ENCODE measurements around the gene TAB2.
"Not testable (repeated sequence)": the region's sequence is repeated elsewhere in the genome, so short reads cannot be mapped to it uniquely, and the experiment has no call there.

The TAB2 gene

DNA sequence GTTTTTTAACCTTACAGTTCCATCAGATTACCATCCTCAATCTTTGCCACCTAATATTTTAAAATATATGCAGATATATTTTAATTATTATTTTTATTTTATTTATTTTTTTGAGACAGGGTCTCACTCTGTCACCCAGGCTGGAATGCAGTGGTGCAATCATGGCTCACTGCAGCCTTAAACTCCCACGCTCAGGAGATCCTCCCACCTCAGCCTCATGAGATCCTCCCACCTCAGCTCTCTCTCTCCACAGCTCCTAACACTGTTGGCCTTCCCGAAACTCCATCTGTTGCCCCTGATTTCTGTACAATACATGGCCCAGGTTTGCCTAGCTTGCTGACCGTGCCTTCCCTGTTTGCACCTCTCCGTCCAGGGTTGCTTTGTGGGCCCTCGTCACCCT, 4.4 kb upstream of the TAB2 start:
- no peak for DNase-seq

DNA sequence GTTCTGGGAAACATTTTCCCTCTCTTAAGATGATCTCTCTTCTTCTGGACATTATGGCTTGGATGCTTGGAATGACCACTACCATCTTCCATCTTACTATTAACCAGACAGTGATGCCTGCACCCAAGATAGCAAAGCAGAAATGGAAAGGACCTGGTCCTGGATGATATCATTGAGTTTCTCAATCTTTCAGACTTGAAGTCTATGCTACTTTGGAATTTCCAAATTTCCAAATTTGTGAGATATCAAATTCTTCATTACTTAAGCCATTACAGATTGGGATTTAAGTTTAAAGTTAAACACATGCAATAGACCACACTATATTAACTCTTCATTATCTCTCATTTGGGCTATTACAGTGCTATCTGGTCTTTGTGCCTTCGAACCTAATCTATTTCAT, 3.7 kb upstream of the TAB2 start:
- DNase-seq: no peak

DNA sequence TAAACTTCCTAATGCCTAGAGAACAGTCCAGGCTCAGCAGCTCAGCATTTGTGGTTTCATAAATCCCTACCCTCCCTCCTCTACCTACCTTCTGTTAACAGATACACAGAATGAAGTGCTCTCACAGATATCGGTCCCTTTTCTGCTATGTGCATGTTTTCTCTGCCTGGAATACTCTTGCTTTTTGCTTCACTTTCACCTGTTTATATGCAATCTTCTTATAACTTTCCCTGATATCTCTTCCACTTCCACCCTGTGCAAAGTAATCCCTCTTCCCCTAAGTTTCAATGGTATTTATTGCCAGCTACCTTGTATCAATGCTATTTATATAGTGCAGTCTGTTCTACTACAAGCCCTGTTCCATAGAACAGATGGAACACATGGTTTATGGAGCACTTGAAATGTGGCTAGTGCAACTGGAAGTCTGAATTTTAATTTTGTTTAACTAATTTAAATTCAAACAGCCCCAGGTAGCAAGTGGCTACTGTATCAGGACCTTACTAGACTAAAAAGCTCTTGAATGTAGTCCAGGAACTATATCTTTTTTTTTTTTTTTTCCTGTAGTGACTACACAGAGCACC, 3.1 kb upstream of the TAB2 start:
- DNase-seq: no peak

DNA sequence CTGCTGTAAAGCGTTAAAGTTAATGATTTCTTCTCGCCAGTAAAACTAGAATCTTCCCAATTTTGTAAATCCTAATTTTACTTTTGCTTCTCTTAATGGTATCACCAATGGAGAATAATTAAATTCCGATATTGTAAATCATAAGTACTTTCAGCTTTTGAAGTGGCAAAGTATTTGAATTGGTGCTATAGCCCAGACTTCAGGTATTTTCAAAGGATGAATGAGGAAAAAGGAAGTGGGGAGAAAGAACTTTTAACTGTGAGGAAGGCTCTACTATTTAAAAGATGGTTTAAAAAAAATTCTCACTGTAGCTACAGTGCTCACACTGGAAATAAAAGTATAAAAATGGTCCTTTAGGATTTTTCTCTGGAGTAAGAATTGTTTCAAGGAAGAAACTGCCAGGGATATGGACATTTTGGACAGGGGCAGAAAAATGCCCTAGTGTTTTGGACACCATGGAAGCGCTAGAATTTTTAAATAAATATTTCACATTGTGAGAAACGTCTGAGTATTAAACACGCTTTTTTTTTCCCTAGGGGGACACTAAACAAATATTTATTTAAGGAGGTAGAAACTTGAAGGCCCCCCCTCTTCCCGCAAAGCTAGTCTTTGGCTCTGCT, 1.3 kb upstream of the TAB2 start:
- DNase-seq: no peak

DNA sequence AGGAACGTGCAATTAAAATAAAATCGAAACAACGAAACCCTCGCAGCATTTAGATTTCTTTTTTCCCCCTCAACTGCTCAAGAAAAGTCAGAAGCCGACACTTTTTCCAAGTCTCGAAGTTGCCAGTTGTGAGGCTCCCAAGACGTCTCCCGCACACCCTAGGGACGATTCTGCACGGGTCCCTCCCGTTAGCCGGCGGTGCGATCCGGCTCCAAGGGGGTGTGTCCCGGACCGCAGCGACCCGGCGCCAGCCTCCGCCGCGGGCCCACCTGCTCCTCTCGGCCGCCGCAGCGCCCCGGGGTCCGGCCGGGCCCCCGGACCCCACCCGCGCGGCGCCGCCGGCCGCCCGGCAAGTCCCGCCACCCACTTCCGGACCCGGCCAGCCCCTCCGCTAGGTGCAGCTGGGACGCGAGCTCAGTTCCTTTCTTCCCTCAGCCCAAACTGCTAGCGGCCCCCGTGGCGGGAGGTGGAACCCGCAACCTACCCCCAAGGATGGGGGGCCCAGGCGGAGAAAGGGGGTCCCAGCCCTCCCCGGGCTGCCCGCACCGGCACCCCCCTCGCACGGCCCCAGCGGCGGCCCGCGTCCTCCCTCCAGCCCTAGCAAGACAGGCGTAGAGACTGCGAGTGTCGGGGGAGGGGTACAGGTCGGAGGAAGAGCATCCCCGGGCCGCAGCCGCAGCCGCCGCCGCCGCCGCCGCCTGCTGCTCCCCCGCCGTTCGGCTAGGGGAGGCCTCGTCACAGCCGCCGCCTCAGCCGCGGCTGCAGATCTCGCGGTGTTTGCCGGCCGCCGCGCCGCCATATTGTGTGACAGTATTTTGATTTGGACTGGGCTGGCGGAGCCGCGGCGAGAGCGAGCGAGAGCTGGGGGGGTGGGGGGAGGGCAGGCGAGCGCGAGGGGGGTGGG, 520 bp upstream of the TAB2 start:
- peak; percentile 91 for DNase-seq

DNA sequence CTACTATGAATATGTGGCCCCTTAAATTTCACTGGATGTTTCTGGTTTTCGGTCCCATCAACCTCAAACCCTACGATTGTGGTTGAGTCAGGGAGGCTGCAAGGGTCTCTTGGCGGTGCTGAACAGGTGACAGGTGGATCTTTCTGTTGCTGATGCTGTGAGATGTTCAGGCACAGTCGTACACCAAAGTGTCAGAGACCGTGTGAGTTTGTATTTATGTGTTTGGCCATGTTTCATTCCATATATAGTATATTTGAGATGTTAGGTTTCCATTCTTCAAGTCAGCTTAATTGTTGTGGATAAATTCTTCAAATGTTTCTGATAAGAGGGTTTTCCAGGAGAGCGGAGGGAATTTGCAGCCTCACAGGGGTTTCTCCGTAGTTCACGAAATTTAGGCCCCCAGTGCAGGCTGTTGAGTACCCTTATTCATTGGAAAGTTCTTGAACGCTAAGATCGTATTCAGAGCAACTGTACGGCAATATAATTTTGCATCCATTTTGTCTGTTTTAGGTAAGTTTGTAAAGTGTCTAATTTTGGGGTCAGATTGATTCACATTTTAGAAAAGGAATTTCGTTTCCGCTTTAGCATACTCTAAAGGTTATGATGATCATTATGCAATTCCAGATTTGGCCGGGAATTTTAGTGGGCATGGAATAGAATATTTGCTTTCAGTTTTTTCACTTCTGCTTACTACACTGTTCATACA, 1.2 kb downstream of the TAB2 start:
- no peak for DNase-seq

DNA sequence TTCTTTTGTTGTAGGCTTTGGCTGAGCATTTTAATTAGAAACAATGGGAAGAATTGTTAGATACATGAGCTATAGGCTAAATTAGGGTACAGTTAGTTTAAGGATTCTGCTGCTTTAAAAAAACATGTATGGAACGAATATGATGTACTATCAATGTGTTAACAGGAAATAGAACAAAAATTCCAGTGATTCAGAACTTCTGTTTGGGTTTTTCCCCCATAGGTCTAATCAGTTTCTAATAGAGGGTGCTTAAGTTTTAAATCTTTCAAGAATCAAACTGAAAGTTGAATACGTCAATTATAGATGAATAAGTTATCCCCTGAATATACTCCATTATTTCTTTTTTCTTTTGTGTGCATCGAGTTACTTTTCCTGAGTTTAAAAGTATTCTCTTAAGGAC, 1.9 kb downstream of the TAB2 start:
- no peak for DNase-seq

DNA sequence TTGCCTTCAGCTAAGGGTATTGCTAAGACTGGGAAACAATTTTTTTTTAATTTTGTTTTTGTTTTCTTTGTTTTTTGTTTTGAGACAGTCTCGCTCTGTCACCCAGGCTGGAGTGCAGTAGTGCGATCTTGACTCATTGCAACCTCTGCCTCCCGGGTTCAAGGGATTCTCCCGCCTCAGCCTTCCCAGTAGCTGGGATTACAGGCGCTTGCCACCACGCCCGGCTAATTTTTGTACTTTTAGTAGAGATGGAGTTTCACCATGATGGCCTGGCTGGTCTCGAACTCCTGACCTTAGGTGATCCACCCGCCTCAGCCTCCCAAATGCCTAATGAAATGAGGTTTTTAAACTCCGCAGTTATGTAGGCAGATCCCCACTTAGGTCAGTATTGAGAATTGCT, 2.5 kb downstream of the TAB2 start:
- DNase-seq: not testable (repeated sequence)

DNA sequence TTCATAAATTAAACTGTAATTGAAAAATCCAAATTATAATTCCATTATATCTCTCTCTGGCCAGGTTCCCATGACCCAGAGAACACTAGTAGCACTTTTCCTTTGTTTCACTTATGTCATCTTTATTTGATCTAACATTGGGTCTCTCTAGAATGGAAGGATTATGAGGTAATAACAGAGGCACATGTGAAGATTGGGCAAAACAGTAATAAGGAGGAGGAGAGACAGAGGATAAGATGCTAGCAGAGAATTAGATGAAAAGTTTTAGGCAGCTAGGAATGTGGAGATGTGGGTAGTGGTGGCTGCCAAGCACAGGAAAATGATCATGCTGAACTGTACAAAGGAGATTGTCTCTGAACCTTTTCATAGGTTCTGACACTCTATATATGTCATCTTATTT, 3.3 kb downstream of the TAB2 start:
- DNase-seq: no peak

DNA sequence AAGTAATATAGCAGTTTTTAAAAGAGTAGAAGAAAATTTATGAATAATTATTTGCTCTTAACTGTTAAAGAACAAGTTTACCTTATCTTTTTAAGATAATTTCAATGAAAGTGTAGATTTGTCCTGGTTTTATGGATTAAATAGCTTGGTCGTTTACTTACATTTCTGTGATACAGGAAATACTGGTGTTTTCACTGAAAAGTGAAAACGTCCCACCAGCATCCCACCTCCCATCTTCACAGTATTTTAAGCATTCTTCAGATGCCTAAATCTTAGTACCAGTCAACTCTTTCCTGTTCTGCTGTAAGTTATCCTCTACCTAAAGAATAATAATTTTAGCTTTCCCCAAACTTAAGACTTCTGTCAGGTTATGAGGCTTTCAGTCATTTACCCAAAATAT, 5.8 kb downstream of the TAB2 start:
- DNase-seq: no peak

DNA sequence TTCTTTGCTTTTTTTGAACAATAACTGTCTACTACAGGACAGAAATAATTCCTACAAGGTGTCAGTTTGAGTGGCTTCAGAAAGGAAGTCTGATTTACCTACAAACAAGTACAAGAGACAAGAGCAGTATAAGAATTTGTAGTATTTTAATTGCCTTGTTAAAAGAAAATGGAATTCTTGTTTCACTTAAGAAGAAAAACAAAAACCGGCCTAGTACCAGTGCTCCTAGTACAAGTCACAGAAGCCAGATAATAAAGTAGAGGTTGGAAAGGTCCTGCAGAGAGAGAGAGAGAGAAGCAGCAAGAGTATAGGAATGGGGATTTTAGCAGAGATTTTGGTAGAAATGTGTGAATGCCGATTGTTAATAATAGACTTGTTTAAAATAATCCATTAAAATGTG, 6.4 kb downstream of the TAB2 start:
- DNase-seq: no peak

DNA sequence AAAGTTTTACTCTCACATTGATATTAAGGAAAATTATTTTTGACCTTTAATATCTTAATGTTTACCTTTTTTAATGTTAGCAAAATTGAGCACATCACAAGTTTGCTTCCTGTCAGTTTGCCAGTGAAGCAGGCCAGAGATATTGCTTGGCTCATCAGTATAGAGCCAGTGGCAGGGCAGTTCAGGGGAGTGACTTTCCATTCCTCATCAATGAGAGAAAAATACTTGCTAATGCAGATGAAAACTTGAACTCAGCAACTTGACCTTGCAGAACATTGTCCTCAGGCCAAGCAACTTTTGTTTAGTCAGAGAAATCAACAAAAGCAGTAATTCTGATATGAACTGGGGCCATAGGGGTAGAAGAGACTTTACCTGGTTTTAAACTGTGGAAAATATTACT, 6.9 kb downstream of the TAB2 start:
- no peak for DNase-seq

DNA sequence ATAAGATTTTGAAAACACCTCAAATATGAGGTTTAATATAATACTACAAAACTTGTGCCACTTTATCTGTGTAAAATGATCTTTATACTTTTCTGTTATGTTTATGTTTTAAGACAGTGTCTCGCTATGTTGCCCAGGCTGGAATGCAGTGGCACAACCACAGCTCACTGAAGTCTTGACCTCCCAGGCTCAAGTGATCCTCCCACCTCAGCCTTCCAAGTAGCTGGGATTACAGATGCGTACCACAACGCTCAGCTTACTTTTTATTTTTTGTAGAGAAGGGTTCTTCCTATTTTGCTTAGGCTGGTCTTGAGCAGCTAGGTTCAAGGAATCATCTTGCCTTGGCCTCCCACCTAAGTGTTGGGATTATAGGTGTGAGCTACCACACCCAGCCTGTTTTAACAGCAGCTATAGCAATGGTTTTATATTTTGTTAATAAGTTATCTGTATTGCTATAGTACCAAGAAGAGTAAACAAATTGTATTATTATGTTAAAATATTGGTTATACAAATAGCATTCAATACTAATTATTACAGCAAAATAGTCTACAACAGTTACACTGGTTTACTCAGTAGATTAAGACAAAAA, 8.2 kb downstream of the TAB2 start:
- no peak for DNase-seq

DNA sequence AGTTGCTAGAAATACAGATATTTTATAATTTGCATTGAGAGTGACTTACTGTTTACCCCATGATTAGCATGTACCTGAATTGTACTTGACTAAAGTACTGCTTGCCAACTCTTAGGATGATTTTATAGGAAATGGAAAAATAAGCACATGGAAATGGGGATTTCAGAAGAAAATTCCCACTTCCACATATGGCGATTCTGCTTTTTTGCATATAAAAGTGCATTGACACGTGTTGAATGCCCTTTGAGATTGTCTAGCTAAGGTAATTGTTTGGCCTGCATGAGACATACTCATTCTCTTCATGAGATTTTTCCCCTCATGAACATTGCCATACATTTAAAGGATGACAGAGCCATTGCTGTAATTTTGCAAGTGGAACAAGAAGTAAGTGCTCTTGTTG, 10.1 kb downstream of the TAB2 start:
- DNase-seq: no peak

DNA sequence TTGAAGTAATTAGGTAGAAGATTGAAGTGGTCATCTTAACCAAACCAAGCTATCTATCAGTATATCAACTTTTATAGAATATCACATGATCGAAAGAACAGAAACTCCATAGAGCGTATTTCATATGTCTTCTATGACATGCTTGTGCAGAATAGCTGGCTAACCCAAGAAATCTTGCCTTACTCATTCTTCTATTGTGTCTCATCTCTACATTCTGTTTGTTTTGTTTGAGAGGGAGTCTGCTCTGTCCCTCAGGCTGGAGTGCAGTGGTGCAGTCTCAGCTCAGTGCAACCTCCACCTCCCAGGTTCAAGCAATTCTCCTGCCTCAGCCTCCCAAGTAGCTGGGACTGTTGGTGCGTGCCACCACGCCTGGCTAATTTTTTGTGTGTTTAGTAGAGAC, 10.6 kb downstream of the TAB2 start:
- no peak for DNase-seq

DNA sequence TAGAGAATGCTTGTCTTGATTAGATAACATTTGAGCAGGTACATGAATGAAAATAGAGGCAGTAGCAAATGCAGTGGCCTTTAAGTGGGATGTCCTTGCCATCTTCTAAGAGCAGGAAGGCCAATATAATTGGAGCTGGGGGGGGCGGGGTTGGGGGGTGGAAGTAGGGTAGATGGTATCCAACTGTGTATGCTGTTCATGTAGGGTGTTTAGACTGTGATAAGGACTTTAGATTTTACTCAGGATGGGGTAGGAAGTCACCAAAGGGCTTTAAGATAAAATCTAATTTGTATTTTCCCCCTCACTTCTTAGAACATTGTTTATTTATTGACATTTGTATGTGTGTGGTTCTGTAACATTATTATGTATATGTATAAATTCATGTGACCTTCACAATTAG, 12.0 kb downstream of the TAB2 start:
- no peak for DNase-seq

DNA sequence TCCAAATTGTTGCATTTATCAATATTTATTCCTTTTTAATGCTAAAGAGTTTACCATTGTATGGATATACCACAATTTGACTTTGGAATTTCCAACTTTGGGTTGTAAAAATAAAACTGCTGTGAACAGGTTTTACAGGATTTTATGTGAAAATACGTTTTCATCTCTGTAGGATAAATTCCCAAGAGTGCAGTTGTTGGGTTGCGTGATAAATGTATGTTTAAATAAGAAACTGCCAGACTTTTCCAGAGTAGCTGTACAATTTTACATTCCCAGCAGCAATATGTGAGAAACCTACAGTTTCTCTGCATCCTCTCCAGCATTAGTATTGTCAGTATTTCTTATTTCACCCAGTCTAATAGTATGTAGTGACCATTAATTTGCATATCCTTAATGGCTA, 12.6 kb downstream of the TAB2 start:
- no peak for DNase-seq

DNA sequence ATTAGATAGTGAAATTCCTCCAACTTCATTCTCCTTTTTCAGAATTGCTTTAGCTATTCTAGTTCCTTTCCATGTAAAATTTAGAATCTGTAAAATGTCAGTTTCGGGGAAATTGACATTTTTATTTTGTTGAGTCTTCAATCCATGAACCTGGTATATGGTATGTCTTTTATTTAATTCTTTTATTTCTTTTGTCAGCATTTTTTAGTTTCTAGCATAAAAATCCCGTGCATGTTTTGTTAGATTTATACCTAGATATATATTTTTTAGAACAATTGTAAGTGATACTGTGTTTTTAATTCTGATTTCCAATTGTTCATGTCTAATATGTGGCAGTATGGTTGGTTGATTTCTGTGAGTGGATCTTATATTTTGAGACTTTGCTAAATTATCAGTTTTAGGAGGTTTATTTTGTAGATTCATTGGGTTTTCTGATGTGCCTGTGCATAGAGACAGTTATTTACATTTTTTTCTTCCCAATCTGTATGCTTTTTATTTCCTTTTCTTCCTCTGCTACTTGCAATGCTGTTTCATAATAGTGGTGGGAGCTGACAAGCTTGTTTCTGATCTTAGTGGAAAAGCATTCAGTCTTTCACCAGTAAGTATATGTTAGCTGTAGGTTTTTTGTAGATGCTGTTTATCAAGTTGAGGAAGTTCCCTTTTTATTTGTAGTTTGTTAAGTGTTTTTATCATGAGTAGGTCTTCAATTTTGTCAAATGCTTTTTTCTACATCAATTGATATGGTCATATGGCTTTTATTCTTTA, 13.7 kb downstream of the TAB2 start:
- DNase-seq: no peak

DNA sequence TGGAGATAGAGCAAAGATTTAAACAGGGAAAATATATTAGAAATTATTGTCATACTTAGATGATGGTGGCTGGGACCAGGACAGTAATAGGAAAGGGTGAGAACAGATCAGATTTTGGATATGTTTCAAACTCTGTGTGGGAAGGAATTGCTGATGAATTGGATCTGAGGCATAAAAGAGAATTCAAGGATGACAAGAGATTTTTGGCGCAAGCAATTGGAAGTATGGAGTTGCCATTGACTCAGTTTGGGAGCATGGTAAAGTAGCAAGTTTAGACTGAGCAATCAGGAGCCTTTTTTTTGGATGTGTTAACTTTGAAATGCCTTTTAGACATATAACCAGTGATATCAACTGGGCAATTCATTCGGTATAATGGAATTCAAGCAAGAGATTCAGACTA, 14.4 kb downstream of the TAB2 start:
- no peak for DNase-seq

DNA sequence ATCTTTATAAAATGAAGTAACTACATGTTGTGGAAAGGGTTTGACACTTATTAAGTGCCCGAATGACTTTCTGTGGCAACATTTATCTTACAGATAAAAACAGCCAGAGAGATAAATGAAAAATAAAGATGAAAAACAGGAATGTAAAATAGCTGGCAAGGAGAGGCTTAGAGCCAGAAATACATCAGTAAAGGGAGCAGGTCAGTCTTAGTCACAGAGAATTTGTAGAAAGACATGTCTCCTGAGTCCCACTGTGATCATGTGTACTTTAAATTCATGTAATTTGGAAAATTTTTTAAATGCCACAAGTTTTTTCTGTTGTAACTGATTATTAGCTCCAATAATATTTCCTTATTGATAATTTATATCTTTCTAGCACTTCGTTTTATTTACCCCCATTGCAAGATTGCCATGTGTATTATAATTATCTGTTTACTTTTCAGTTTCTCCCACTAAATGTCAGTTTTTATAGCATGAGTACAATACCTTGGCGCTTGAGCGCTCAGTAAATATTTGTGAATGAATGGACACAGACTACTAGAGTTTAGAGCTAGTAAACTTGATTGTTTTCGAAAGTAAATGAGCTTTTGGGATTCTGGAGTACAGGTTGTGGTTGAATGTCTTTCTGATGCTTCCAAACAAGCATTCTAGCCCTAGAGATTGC, 15.2 kb downstream of the TAB2 start:
- no peak for DNase-seq

DNA sequence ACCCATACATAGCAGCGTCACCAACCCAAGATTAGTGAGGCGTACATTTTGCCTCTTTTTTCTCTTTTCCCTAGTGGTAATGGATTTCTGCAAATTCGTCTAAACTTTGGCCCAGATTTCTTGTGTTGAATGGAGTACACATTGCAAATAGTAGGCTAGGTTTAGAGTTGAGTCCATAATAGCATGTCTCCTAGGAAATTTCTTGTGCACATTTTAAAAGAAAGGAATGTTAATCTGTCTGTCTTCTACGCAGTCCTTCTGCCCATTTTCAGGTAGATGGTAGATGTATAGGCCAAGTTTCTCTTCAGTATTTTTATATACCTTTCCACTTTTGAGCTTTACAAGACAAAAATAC, 15.7 kb downstream of the TAB2 start:
- DNase-seq: no peak

DNA sequence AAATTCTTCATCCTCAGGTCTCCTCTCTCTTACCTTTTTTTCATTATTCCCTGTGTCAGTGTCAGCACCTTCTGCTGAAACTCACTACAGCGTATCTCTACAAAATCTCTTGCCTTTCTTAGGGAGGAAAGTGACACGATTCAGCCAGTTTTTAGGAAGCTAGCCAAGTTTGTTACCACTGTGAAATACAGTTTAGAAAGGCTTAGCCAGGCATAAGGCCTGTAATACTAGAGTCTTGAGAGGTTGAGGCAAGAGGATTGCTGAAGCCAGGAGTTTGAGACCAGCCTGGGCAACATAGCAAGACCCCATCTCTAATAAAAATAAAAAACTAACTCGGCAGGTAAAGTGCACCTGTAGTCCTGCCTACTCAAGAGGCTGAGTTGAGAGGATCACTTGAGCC, 16.7 kb downstream of the TAB2 start:
- peak; percentile 76 for DNase-seq
